IPS-11a (cell line): ENCODE measurements around the gene ARHGAP8.
"Not testable (repeated sequence)": the region's sequence is repeated elsewhere in the genome, so short reads cannot be mapped to it uniquely, and the experiment has no call there.

Source experiments
- H3K4me3 ChIP-seq: one replicate; pipeline ENCODE4 v1.5.1; 2013; ENCODE audit warnings: low read depth, low read length, control low read depth

Gene ARHGAP8

GRCh38 chr22:44799946-44800634 lies 47.7 kb downstream of the ARHGAP8 start:
- not testable (repeated sequence) for H3K4me3 ChIP-seq

- no peak overlapping the region for H3K4me3 ChIP-seq
Observed at GRCh38 chr22:44801476-44801875, 49.1 kb downstream of the ARHGAP8 start.

- H3K4me3 ChIP-seq = no peak overlapping the region
Observed at GRCh38 chr22:44802071-44802700, 49.8 kb downstream of the ARHGAP8 start.

- H3K4me3 ChIP-seq = no peak overlapping the region
Observed at GRCh38 chr22:44802956-44803355, 50.6 kb downstream of the ARHGAP8 start.

- H3K4me3 ChIP-seq = no peak overlapping the region
Observed at GRCh38 chr22:44804327-44804726, 52.0 kb downstream of the ARHGAP8 start.

- no peak overlapping the region for H3K4me3 ChIP-seq
Observed at GRCh38 chr22:44805711-44806110, 53.3 kb downstream of the ARHGAP8 start.

- no peak overlapping the region for H3K4me3 ChIP-seq
Observed at GRCh38 chr22:44807232-44807631, 54.9 kb downstream of the ARHGAP8 start.

- no peak overlapping the region for H3K4me3 ChIP-seq
Observed at GRCh38 chr22:44807915-44808690, 55.7 kb downstream of the ARHGAP8 start.

GRCh38 chr22:44809456-44809855 lies 57.1 kb downstream of the ARHGAP8 start:
- no peak overlapping the region for H3K4me3 ChIP-seq

GRCh38 chr22:44811141-44811540 lies 58.8 kb downstream of the ARHGAP8 start:
- no peak overlapping the region for H3K4me3 ChIP-seq

- no peak overlapping the region for H3K4me3 ChIP-seq
Observed at GRCh38 chr22:44813416-44813815, 61.0 kb downstream of the ARHGAP8 start.

- no peak overlapping the region for H3K4me3 ChIP-seq
Observed at GRCh38 chr22:44814266-44815098, 62.1 kb downstream of the ARHGAP8 start.

GRCh38 chr22:44815099-44816070 lies 63.0 kb downstream of the ARHGAP8 start:
- H3K4me3 ChIP-seq = no peak overlapping the region

- H3K4me3 ChIP-seq = no peak overlapping the region
Observed at GRCh38 chr22:44816141-44816540, 63.8 kb downstream of the ARHGAP8 start.

GRCh38 chr22:44818727-44819126 lies 66.4 kb downstream of the ARHGAP8 start:
- H3K4me3 ChIP-seq = no peak overlapping the region

GRCh38 chr22:44819966-44820631 lies 67.7 kb downstream of the ARHGAP8 start:
- H3K4me3 ChIP-seq = no peak overlapping the region

GRCh38 chr22:44821741-44822475 lies 69.5 kb downstream of the ARHGAP8 start:
- H3K4me3 ChIP-seq = no peak overlapping the region

GRCh38 chr22:44822534-44822933 lies 70.2 kb downstream of the ARHGAP8 start:
- H3K4me3 ChIP-seq = no peak overlapping the region

- no peak overlapping the region for H3K4me3 ChIP-seq
Observed at GRCh38 chr22:44823396-44823795, 71.0 kb downstream of the ARHGAP8 start.
